RWPE1 (cell line): ENCODE measurements around the gene CPLX1.
"Not testable (repeated sequence)": the region's sequence is repeated elsewhere in the genome, so short reads cannot be mapped to it uniquely, and the experiment has no call there.

Experiments used
- CTCF ChIA-PET: fragments of 350-600 bp; sonication (Branson Sonifier 250); formaldehyde crosslinking; extraction: SDS; loops from one replicate; lab custom pipeline; 2021; lab: Yijun Ruan, JAX
- POLR2A ChIA-PET: fragments of 400-600 bp; formaldehyde crosslinking; extraction: SDS; loops from one replicate; lab custom pipeline; 2020; ENCODE audit warnings: antibody characterized with exemption; ENCODE audit not compliant: low non-redundant PET; lab: Yijun Ruan, JAX
- DNase-seq: peaks from one replicate; pipeline ENCODE4 v3.0.0; 2012; ENCODE audit warnings: low spot score
- H3K27ac ChIP-seq: fragments of 450-650 bp; 2 replicates; pipeline ENCODE4 v1.5.1; 2017
- CTCF ChIP-seq: fragments of 450-650 bp; conservative IDR thresholded peaks from 2 replicates; pipeline ENCODE4 v1.5.1; 2017; ENCODE audit warnings: low read depth, mild to moderate bottlenecking

CPLX1 gene

GRCh38 chr4:818106-818921 is 7.6 kb downstream of the CPLX1 start:
- no peak overlapping the region for H3K27ac ChIP-seq
- TF ChIP-seq CTCF = no peak
- CTCF ChIA-PET = no interaction called here
- POLR2A ChIA-PET = no interaction called here
- DNase-seq = no peak

- POLR2A ChIA-PET = no interaction called here
- no peak for DNase-seq
- CTCF ChIA-PET = interaction anchor here (0.6 kb wide), 1 partner anchor 357 kb away, joined by 5 read pairs; no protein-coding TSS in a partner anchor
- no peak for TF ChIP-seq CTCF
- no peak overlapping the region for H3K27ac ChIP-seq
Measured at GRCh38 chr4:815464-816146, 10.3 kb downstream of the CPLX1 start.

- no peak for DNase-seq
- TF ChIP-seq CTCF = no peak
- CTCF ChIA-PET = interaction anchor here (0.6 kb wide), 1 partner anchor 25 kb away, joined by 4 read pairs; no protein-coding TSS in a partner anchor
- POLR2A ChIA-PET = no interaction called here
- no peak overlapping the region for H3K27ac ChIP-seq
Measured at GRCh38 chr4:814312-814850, 11.5 kb downstream of the CPLX1 start.

- CTCF ChIA-PET = no interaction called here
- no peak overlapping the region for H3K27ac ChIP-seq
- TF ChIP-seq CTCF = no peak
- no peak for DNase-seq
- POLR2A ChIA-PET = no interaction called here
Measured at GRCh38 chr4:813900-814299, 12.0 kb downstream of the CPLX1 start.

GRCh38 chr4:808860-809570 is 16.9 kb downstream of the CPLX1 start:
- CTCF ChIA-PET = no interaction called here
- no peak overlapping the region for H3K27ac ChIP-seq
- POLR2A ChIA-PET = no interaction called here
- DNase-seq = no peak
- TF ChIP-seq CTCF = no peak

GRCh38 chr4:807792-808191 is 18.1 kb downstream of the CPLX1 start:
- DNase-seq = no peak
- POLR2A ChIA-PET = no interaction called here
- no peak for TF ChIP-seq CTCF
- CTCF ChIA-PET = no interaction called here
- H3K27ac ChIP-seq = no peak overlapping the region

- POLR2A ChIA-PET, CTCF ChIA-PET, H3K27ac ChIP-seq, DNase-seq: not testable (repeated sequence)
Measured at GRCh38 chr4:806979-807378, 18.9 kb downstream of the CPLX1 start.
